ENCODE results near the gene DISP2. TPM values are rescaled to one million over a fixed set of nuclear protein-coding genes. Genes with fewer than 3 reads are reported as not detected.

Gene DISP2
- total and polyA plus RNA-seq, 2 of the 8 experiments (the other 6 are each of a cell fraction or from before 2014, with no cell fraction given): 0.45 to 1.2 TPM

DNA sequence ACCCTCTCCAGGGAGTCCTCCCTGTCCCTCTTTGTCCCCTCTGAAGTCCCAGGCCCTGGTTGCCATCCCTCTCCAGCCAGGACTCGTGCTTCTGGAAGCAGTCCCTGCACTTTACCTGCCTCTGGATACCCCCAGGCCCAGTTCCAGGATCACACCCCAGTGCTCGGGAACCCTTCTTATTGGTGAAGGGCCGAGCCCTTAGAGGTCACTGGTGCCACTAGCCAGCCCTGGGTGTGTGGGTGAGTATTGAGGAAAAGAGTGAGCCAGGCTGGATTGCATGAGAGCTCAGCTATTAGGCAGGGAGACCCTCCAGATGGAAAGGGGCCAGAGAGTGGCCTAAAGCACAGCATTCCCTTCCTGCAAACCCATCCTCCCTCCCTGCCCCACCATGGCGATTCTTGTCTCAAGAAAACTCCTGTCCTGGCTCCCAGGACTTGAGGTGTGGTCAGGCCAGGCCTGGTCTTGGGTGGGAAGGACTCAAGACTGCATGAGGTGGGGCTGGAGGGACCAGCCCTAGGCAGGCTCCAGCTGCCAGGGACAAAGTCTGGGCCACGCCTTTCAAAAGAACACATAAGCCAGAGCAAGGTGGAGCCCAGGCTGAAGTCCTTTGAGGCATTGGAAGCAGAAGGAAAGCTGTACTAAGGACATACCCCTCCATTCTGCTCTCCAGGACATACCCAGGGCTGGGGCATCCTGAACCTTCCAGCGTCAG is 12.0 kb upstream of the DISP2 start:
- H3K79me1 ChIP-seq (ENCODE audit: low read depth, low read length): no peaks in the 10 kb centered on the region
- H3K27me3 ChIP-seq (replicated peaks in 1 of 4; ENCODE audit: control insufficient read depth in 3 of 4, extremely low read depth in 1 of 4, insufficient read depth in 3 of 4, low read length in 3 of 4): no peaks in the 10 kb centered on the region
- 89% methylated on average over 6 of the region's 6 CpGs; no CpG with 5 or more reads in 1 of the 2 experiments for WGBS, 2 experiments (ENCODE audit: extremely low coverage in 1 of 2, insufficient coverage in 1 of 2, insufficient read length in 1 of 2, insufficient replicate concordance in 2 of 2, low coverage in 1 of 2, low lambda C conversion rate in 2 of 2, missing lambda C conversion rate in 1 of 2)
- no peaks in the 10 kb centered on the region for H3K9me3 ChIP-seq (ENCODE audit: insufficient read depth in 2 of 2, low read depth in 1 of 2, low read length in 1 of 2)
- no peak overlapping the region for H3K4me3 ChIP-seq (ENCODE audit: extremely low read depth in 1 of 4, insufficient read depth in 2 of 4, low read depth in 3 of 4, low read length in 4 of 4)
- no peak overlapping the region for H4K91ac ChIP-seq (replicated peaks; ENCODE audit: insufficient read length, low read length)
- no peak overlapping the region for H2BK15ac ChIP-seq (ENCODE audit: low read length)
- H3K56ac ChIP-seq (replicated peaks; ENCODE audit: insufficient read length, low read depth, low read length): no peak overlapping the region
- no peak overlapping the region for H3K4ac ChIP-seq (replicated peaks; ENCODE audit: insufficient read length, low read depth, low read length)
- no peak for TF ChIP-seq CREB1 (IDR thresholded peaks at IDR 0.05)
- no peak for TF ChIP-seq RFX5 (IDR thresholded peaks at IDR 0.05; ENCODE audit: borderline replicate concordance, low read depth, low read length)
- TF ChIP-seq TAF1 (IDR thresholded peaks at IDR 0.05; ENCODE audit: low read depth, low read length): no peak
- no peak for TF ChIP-seq NRF1 (IDR thresholded peaks at IDR 0.05; ENCODE audit: low read depth, low read length)
- no peak for TF ChIP-seq SP4 (IDR thresholded peaks at IDR 0.05; ENCODE audit: low read length)
- TF ChIP-seq EGR1 (IDR thresholded peaks at IDR 0.05; ENCODE audit: borderline replicate concordance, low read depth, low read length): no peak
- no peak for TF ChIP-seq CEBPB (IDR thresholded peaks at IDR 0.05; ENCODE audit: low read depth, low read length)
- no peak for TF ChIP-seq NANOG (IDR thresholded peaks at IDR 0.05; ENCODE audit: insufficient read depth, low read depth, low read length, poor library complexity, severe bottlenecking)
- TF ChIP-seq GABPA (IDR thresholded peaks at IDR 0.05; ENCODE audit: borderline replicate concordance, insufficient read depth, low read length): no peak
- no peak for TF ChIP-seq BRCA1 (IDR thresholded peaks at IDR 0.05; ENCODE audit: low read depth, low read length)
- TF ChIP-seq BCL11A (IDR thresholded peaks at IDR 0.05; ENCODE audit: low read depth in 2 of 2, low read length in 2 of 2): no peak
- no peak for TF ChIP-seq TBP (IDR thresholded peaks at IDR 0.05; ENCODE audit: low read depth, low read length)
- no peak for TF ChIP-seq ZNF274 (IDR thresholded peaks at IDR 0.05; ENCODE audit: borderline replicate concordance, extremely low read depth, low read length)
- no peak for TF ChIP-seq CHD1 (IDR thresholded peaks at IDR 0.05; ENCODE audit: low read depth, low read length)
- CTCF ChIA-PET (ENCODE audit: partially characterized antibody): interaction anchor here (0.7 to 27.4 kb wide), 11 partner anchors 6 to 232 kb away, joined by 3 to 584 read pairs (median 184); partner anchors contain the start of genes ANKRD63, CCDC9B, DISP2 and INAFM2
- peaks cover 0 to 7% (median under 1%) of the 10 kb centered on the region in 4 experiments; a peak in 4 of 7 replicates for H3K4me1 ChIP-seq (replicated peaks in 1 of 4; ENCODE audit: control insufficient read depth in 3 of 4, insufficient read depth in 4 of 4, low read length in 3 of 4)
- no peak overlapping the region for H3K14ac ChIP-seq (ENCODE audit: insufficient read length)
- H4K8ac ChIP-seq (ENCODE audit: extremely low read depth, insufficient read depth, low read length): no peak overlapping the region; the same call in 1 of the 2 replicates
- H3K4me2 ChIP-seq (ENCODE audit: insufficient read depth in 1 of 2, low read depth in 2 of 2, low read length in 2 of 2): no peak overlapping the region
- no peaks in the 10 kb centered on the region for H4K20me1 ChIP-seq (replicated peaks in 1 of 2; ENCODE audit: control insufficient read depth in 1 of 2, insufficient read depth in 2 of 2, low read length in 2 of 2)
- H2BK5ac ChIP-seq (ENCODE audit: low read depth, low read length): no peak overlapping the region
- no peak overlapping the region for H2AFZ ChIP-seq (ENCODE audit: low read length)
- FAIRE-seq: no peak
- H3K79me2 ChIP-seq (ENCODE audit: control insufficient read depth in 1 of 2, insufficient read depth in 2 of 2, low read length in 2 of 2): no peaks in the 10 kb centered on the region
- H3K23ac ChIP-seq (ENCODE audit: insufficient read length): no peak overlapping the region
- H3K18ac ChIP-seq (ENCODE audit: extremely low read depth, low read length): no peak overlapping the region
- no peak overlapping the region for H2BK120ac ChIP-seq (replicated peaks; ENCODE audit: low read depth, low read length)
- H3K36me3 ChIP-seq (ENCODE audit: control insufficient read depth in 2 of 4, insufficient read depth in 4 of 4, low read length in 3 of 4): no peaks in the 10 kb centered on the region
- no peak overlapping the region for H3K9ac ChIP-seq (replicated peaks in 1 of 4; ENCODE audit: extremely low read depth in 1 of 4, low read depth in 3 of 4, low read length in 3 of 4)
- no peak for DNase-seq (ENCODE audit: low read depth in 1 of 2, low spot score in 2 of 2)
- H4K5ac ChIP-seq (ENCODE audit: insufficient read length, low read depth, low read length): no peak overlapping the region
- POLR2A ChIA-PET (ENCODE audit: partially characterized antibody): interaction anchor here (0.6 to 1.0 kb wide), 2 partner anchors 22 to 167 kb away, joined by 3 read pairs; no protein-coding TSS in a partner anchor
- H2AK5ac ChIP-seq (ENCODE audit: low read depth, low read length): no peak overlapping the region
- no peak overlapping the region for H3K27ac ChIP-seq (ENCODE audit: low read depth, low read length)
- 0 out of 2 replicates have a peak overlapping the region, but pooled peaks have one; percentile 39 for H2BK12ac ChIP-seq (ENCODE audit: low read depth, low read length)
- peaks cover 2% of the 10 kb centered on the region; the same call in 1 of the 2 replicates for H3K23me2 ChIP-seq (ENCODE audit: low read depth, low read length)
- no peak overlapping the region for H2BK20ac ChIP-seq (ENCODE audit: low read length)

Data from H1 (cell line).